ENCODE data around the gene EPB41L4B.

DNA sequence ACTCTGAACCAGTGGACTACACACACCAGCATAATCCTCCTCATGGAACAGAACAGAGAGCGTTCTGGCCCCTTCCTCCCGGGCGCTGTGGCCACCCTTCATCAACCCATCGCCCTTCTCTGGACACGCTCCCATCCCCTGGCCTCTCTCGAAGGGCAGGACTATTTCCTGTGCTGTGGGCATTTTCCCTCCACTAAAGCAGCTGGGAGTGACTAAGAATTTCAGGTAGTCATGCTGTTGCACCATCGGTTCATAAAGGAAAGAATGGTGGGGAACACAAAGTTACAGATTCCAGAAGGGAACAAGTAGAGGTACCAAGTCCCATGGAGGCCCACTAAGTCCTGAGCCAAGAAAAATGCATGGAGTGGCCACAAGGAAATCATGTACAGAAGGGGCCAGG is 68.6 kb downstream of the EPB41L4B start:
- no peak for TF ChIP-seq POLR2AphosphoS5 (IDR thresholded peaks at IDR 0.05; ENCODE audit: low read depth, low read length)
- no peak for TF ChIP-seq POLR2A (IDR thresholded peaks at IDR 0.05; ENCODE audit: low read depth, low read length)
- no peak for TF ChIP-seq POU2F2 (IDR thresholded peaks at IDR 0.05; ENCODE audit: low read depth, low read length)
- no peak for TF ChIP-seq SPI1 (IDR thresholded peaks at IDR 0.05; ENCODE audit: low read depth, low read length)

All from GM12891 (cell line).